ENCODE results near the gene CEP170B.

Gene CEP170B

DNA sequence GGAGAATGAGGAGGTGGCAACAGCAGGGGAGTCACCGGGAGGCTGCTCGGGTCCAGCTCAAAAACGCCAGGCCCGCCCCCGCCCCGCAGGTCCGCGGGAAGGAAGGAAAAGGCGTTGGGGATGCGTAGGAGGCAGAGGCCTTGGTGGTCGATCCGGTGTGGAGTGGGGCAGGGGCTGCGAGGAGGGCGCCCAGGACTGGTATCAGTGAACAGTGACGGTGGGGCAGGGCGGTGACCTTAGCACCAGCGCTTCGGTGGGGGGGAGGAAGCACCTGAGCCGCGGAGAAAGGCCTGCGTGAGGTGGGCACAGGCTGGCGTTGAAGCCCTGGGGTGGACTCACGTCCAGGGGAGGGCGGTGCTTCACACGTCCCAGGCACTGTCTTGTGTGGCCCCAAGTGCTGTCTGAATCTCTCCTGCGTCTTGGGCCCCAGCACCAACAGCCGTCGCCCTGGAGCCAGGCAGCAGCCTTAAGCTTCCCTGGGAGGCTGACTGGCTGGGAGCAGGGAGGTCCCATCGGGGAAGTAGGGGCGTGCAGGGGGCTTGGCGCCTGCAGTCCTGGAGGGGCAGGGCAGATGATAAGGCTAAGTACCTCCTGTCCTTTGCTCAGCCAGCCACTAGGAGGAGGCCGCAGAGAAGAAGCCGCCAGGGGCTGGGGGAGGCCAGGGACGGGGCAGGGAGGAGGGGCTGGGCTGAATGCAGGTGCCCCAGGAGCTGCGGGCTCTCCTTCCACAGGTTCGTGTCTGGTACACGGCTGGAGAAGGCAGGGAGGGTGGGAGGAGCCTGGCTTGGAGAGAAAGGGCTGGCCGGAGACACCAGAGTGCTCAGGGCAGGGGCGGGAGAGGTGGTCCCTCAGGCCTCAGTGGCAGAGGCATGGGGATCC is 37.7 kb upstream of the CEP170B start:
- TF ChIP-seq, protein P1, sequence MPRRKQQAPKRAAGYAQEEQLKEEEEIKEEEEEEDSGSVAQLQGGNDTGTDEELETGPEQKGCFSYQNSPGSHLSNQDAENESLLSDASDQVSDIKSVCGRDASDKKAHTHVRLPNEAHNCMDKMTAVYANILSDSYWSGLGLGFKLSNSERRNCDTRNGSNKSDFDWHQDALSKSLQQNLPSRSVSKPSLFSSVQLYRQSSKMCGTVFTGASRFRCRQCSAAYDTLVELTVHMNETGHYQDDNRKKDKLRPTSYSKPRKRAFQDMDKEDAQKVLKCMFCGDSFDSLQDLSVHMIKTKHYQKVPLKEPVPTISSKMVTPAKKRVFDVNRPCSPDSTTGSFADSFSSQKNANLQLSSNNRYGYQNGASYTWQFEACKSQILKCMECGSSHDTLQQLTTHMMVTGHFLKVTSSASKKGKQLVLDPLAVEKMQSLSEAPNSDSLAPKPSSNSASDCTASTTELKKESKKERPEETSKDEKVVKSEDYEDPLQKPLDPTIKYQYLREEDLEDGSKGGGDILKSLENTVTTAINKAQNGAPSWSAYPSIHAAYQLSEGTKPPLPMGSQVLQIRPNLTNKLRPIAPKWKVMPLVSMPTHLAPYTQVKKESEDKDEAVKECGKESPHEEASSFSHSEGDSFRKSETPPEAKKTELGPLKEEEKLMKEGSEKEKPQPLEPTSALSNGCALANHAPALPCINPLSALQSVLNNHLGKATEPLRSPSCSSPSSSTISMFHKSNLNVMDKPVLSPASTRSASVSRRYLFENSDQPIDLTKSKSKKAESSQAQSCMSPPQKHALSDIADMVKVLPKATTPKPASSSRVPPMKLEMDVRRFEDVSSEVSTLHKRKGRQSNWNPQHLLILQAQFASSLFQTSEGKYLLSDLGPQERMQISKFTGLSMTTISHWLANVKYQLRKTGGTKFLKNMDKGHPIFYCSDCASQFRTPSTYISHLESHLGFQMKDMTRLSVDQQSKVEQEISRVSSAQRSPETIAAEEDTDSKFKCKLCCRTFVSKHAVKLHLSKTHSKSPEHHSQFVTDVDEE (CRISPR knock-in tag; IDR thresholded peaks at IDR 0.05) = no peak
- TF ChIP-seq PPARA (CRISPR knock-in tag; IDR thresholded peaks at IDR 0.05; ENCODE audit: borderline replicate concordance) (no peak), TCF4 (CRISPR knock-in tag; IDR thresholded peaks at IDR 0.05; ENCODE audit: borderline replicate concordance) (no peak), BACH2 (CRISPR knock-in tag; IDR thresholded peaks at IDR 0.05; ENCODE audit: borderline replicate concordance) (no peak), ZNF70 (CRISPR knock-in tag; IDR thresholded peaks at IDR 0.05) (no peak), ZC3H10 (CRISPR knock-in tag; IDR thresholded peaks at IDR 0.05) (no peak), RARB (CRISPR knock-in tag; IDR thresholded peaks at IDR 0.05) (no peak), ZFP30 (CRISPR knock-in tag; IDR thresholded peaks at IDR 0.05) (no peak), ZNF565 (CRISPR knock-in tag; conservative IDR thresholded peaks at IDR 0.05; ENCODE audit: low read depth) (no peak), SNAI2 (CRISPR knock-in tag; IDR thresholded peaks at IDR 0.05) (no peak), CSDC2 (CRISPR knock-in tag; IDR thresholded peaks at IDR 0.05) (no peak), ISL1 (CRISPR knock-in tag; IDR thresholded peaks at IDR 0.05) (no peak), ZFP3 (CRISPR knock-in tag; IDR thresholded peaks at IDR 0.05) (no peak), GLIS3 (CRISPR knock-in tag; IDR thresholded peaks at IDR 0.05) (no peak), ESRRG (CRISPR knock-in tag; IDR thresholded peaks at IDR 0.05) (no peak), TOX (CRISPR knock-in tag; IDR thresholded peaks at IDR 0.05; ENCODE audit: borderline replicate concordance) (no peak), OSR1 (CRISPR knock-in tag; IDR thresholded peaks at IDR 0.05) (no peak)
- TF ChIP-seq, protein P2, sequence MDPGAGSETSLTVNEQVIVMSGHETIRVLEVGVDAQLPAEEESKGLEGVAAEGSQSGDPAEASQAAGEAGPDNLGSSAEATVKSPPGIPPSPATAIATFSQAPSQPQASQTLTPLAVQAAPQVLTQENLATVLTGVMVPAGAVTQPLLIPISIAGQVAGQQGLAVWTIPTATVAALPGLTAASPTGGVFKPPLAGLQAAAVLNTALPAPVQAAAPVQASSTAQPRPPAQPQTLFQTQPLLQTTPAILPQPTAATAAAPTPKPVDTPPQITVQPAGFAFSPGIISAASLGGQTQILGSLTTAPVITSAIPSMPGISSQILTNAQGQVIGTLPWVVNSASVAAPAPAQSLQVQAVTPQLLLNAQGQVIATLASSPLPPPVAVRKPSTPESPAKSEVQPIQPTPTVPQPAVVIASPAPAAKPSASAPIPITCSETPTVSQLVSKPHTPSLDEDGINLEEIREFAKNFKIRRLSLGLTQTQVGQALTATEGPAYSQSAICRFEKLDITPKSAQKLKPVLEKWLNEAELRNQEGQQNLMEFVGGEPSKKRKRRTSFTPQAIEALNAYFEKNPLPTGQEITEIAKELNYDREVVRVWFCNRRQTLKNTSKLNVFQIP (CRISPR knock-in tag; IDR thresholded peaks at IDR 0.05; ENCODE audit: borderline replicate concordance, low read depth) = no peak
- TF ChIP-seq, protein P3, sequence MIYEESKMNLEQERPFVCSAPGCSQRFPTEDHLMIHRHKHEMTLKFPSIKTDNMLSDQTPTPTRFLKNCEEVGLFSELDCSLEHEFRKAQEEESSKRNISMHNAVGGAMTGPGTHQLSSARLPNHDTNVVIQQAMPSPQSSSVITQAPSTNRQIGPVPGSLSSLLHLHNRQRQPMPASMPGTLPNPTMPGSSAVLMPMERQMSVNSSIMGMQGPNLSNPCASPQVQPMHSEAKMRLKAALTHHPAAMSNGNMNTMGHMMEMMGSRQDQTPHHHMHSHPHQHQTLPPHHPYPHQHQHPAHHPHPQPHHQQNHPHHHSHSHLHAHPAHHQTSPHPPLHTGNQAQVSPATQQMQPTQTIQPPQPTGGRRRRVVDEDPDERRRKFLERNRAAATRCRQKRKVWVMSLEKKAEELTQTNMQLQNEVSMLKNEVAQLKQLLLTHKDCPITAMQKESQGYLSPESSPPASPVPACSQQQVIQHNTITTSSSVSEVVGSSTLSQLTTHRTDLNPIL (CRISPR knock-in tag; IDR thresholded peaks at IDR 0.05; ENCODE audit: low read depth) = no peak
- TF ChIP-seq, protein P4, sequence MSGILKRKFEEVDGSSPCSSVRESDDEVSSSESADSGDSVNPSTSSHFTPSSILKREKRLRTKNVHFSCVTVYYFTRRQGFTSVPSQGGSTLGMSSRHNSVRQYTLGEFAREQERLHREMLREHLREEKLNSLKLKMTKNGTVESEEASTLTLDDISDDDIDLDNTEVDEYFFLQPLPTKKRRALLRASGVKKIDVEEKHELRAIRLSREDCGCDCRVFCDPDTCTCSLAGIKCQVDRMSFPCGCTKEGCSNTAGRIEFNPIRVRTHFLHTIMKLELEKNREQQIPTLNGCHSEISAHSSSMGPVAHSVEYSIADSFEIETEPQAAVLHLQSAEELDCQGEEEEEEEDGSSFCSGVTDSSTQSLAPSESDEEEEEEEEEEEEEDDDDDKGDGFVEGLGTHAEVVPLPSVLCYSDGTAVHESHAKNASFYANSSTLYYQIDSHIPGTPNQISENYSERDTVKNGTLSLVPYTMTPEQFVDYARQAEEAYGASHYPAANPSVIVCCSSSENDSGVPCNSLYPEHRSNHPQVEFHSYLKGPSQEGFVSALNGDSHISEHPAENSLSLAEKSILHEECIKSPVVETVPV (CRISPR knock-in tag; IDR thresholded peaks at IDR 0.05) = no peak
- ATAC-seq = peak; percentile 83

DNA sequence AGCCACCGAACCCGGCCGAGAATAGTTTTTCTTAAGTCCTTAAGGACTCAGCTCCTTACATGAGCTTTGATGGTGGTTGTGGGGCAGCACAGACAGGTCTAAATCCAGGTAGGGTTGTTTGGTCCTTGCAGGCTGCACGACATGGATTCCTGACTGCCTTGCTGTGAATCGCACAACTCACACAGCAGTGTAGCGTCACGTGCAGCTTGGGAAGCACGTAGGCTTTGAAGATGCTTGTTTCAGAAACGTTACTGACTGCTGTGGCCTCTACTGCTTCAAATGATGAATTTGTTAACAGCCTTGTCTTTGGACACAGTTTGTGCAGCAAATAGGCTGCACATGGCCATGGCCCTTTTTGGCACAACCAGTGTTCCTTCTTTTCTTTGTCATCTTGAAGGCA is 34.3 kb upstream of the CEP170B start:
- ATAC-seq = no peak
- TF ChIP-seq ZNF8 (CRISPR knock-in tag; IDR thresholded peaks at IDR 0.05) (no peak), ARNTL (CRISPR knock-in tag; IDR thresholded peaks at IDR 0.05; ENCODE audit: borderline replicate concordance, low read depth) (no peak), ZC3H10 (CRISPR knock-in tag; IDR thresholded peaks at IDR 0.05) (no peak), TOX (CRISPR knock-in tag; IDR thresholded peaks at IDR 0.05; ENCODE audit: borderline replicate concordance) (no peak), ZNF565 (CRISPR knock-in tag; conservative IDR thresholded peaks at IDR 0.05; ENCODE audit: low read depth) (no peak), ZNF70 (CRISPR knock-in tag; IDR thresholded peaks at IDR 0.05) (no peak), OSR1 (CRISPR knock-in tag; IDR thresholded peaks at IDR 0.05) (no peak), PPARA (CRISPR knock-in tag; IDR thresholded peaks at IDR 0.05; ENCODE audit: borderline replicate concordance) (no peak), RARB (CRISPR knock-in tag; IDR thresholded peaks at IDR 0.05) (no peak), TCF4 (CRISPR knock-in tag; IDR thresholded peaks at IDR 0.05; ENCODE audit: borderline replicate concordance) (no peak)
- TF ChIP-seq, protein P5, sequence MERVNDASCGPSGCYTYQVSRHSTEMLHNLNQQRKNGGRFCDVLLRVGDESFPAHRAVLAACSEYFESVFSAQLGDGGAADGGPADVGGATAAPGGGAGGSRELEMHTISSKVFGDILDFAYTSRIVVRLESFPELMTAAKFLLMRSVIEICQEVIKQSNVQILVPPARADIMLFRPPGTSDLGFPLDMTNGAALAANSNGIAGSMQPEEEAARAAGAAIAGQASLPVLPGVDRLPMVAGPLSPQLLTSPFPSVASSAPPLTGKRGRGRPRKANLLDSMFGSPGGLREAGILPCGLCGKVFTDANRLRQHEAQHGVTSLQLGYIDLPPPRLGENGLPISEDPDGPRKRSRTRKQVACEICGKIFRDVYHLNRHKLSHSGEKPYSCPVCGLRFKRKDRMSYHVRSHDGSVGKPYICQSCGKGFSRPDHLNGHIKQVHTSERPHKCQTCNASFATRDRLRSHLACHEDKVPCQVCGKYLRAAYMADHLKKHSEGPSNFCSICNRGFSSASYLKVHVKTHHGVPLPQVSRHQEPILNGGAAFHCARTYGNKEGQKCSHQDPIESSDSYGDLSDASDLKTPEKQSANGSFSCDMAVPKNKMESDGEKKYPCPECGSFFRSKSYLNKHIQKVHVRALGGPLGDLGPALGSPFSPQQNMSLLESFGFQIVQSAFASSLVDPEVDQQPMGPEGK (CRISPR knock-in tag; IDR thresholded peaks at IDR 0.05; ENCODE audit: borderline replicate concordance) = no peak
- TF ChIP-seq, protein P4 (CRISPR knock-in tag; IDR thresholded peaks at IDR 0.05) = no peak
- TF ChIP-seq, protein P1 (CRISPR knock-in tag; IDR thresholded peaks at IDR 0.05) = no peak

All from SK-N-SH treated with all-trans-retinoic acid at 6 μM for 48 hours (cell line).